Measurements from ENCODE around the gene MYL3.
"Not testable (repeated sequence)": the region's sequence is repeated elsewhere in the genome, so short reads cannot be mapped to it uniquely, and the experiment has no call there.

Gene MYL3

GRCh38 chr3:46849045-46849631 is 14.1 kb downstream of the MYL3 start:
- DNase-seq, result no peak

- no peak for DNase-seq
These were observed 14.8 kb downstream of the MYL3 start for GRCh38 chr3:46848271-46849044.

DNA sequence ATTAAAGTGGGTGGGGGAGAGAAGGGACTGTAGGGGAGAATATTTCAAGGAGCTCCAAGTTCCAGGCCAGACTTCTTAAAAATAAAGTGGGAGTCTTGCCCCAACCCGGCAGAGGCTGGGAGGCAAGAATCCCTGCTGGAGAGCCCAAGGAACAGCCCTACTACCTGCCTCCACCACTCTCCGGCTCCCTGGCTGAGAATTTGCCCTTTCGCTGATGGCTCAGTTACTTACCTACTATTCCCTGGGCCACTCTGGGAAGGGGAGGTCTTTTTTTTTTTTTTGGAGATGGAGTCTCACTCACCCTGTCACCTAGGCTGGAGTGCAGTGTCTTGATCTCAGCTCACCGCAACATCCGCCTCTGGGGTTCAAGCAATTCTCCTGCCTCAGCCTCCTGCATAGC is 15.5 kb downstream of the MYL3 start:
- DNase-seq, result no peak

GRCh38 chr3:46846624-46847542 is 16.4 kb downstream of the MYL3 start:
- DNase-seq, result no peak

DNA sequence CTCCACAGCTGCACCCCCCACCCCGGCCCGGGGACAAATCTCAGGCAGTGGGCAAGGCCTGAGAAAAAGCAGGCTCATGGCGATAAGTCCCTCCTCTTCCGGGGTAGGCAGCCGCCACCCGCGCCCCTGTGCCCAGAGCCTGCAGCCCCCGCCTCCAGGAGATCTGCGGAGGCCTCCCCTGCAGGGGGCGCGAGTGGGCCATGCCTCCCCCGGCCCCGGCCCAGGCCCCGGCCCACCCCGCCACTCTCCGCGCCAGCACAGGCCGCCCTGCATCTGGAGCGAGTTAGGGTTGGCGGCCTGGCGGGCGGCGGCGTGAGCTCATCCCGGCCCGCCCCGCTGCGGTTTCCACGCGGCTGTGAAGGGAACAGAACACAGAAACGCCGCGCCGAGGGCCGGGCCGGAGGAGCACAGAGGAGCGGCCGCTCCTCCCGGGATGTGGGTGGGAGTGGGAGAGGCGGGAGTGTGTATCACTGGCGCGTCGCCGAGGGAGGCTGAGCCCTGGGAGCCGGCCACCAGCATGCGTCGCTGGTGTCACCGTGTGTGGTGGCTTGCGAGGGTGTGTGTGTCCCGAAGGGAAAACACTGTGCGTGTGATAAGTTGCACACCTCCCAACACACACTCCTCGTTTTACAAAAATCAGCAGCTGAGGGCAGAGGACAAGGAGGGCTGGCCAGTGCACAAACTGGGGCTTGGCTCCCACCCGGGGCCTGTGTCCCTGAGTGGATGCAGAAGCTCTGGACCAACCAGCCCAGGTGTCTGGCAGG is 17.2 kb downstream of the MYL3 start:
- DNase-seq, result peak; percentile 64 to 83

DNA sequence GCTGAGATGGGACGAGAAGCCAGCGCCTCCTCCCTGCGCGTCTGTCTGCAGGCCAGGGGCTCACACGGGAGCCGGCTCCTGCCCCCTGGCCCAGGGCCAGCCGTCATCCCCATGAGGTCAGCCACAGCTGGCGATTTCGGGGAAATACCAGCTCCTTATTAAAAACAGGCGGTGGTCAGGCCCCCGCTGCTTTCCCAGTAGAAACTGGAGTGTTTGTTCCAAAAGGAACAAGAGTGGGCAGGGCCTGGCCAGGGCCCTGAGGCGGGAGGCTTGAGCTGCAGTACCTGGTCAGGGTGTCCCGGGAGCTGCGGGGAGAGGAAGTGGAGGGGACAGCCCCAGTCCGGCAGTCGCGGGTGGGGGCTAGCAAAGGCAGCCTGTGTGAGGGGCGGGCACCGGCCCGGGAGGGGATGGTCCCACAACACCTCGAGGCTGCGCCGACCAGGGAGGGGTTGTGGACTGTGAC is 17.8 kb downstream of the MYL3 start:
- DNase-seq, result peak in 1 of 2 experiments; percentile 59

GRCh38 chr3:46844881-46845312 is 18.3 kb downstream of the MYL3 start:
- DNase-seq, result no peak

DNA sequence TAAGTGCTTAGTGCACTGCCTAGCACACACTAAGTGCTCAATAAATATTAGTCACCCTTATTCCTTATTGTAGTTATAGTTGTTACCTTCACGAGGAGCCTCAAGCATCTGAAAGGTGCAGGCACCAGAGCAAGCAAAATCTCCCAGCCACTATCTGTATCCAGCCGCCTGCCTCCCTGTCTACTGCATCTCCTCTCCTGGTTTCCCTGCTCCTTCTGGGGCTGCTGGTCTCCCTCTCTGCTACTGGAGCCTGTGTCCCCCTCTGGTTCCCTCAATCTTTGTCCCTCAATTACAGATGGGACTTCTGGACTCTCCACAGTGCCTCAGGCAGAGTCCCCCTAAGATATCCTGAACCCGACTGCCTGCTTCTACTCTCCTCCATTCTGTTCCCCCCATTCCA is 18.8 kb downstream of the MYL3 start:
- no peak for DNase-seq

DNA sequence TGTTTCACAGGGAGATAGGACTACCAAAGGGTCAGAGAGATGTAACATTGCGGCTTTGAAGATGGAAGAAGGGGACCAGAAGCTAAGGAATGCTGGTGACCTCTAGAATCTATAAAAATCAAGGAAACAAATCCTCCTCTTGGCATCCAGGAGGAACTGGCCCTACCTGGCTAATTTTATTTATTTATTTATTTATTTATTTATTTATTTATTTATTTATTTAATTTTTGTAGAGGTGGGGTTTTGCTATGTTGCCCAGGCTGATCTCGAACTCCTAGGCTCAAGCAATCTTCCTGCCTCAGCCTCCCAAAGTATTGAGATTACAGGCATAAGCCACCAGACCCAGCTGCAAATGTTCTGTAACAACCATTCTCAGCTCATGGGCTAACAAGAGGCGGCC is 19.7 kb downstream of the MYL3 start:
- no peak for DNase-seq

GRCh38 chr3:46840491-46840890 is 22.8 kb downstream of the MYL3 start:
- DNase-seq, result no peak

DNA sequence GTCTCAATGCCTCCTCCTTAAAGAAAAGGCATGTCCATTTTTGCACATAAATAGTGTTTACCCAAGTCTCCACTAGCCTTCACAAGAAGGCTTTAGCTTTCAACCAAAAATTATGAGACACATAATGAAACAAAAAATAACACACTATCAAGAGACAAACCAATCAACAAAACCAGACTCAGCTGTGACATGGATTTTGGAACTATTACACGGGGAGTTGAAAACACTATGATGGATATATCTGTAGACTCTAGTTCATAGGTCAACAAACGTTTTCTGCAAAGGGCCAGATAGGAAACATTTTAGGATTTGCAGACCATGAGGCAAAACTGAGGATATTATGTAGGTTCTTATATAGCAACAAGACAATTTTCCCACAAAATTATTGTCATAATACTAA is 24.9 kb downstream of the MYL3 start:
- DNase-seq, result no peak

DNA sequence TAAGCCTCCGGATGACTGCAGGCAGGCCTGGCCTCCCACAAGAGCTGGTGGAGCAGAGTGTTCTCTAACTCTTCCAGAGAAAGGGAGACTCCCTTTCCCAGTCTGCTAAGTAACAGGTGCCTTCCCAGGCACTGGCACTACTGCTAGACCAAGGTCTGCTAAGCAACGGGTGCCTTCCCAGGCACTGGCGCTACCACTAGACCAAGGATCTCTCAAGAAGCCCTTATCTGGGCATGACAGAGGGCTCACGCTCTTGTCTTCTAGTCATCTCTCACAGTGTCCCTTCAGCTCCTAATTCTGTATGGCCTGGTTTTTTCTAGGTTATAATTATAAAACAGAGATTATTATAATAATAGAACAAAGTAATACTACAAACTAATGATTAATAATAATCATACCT is 27.8 kb downstream of the MYL3 start:
- no peak for DNase-seq

- DNase-seq, result no peak
These were observed 28.2 kb downstream of the MYL3 start for GRCh38 chr3:46835054-46835453.

GRCh38 chr3:46833346-46834300 is 29.6 kb downstream of the MYL3 start:
- DNase-seq, result no peak

DNA sequence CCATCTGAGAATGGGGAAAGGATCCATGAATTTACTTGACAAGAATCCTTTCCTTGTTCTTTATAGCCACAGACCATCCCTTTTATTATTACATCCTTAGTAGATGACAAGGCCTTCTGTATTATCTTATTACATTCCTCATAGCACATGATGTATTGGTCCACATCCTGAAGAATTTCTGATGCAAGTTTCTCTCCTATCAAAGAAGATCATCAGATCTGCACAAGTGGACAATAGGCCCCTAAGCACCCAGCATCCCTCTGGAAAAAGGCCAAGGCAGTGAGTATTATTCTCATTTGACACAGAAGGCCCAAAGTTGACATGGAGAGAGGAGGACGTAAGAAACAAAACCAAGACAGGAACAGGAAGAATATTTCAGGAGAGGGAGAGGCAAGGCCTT is 31.4 kb downstream of the MYL3 start:
- DNase-seq, result no peak

DNA sequence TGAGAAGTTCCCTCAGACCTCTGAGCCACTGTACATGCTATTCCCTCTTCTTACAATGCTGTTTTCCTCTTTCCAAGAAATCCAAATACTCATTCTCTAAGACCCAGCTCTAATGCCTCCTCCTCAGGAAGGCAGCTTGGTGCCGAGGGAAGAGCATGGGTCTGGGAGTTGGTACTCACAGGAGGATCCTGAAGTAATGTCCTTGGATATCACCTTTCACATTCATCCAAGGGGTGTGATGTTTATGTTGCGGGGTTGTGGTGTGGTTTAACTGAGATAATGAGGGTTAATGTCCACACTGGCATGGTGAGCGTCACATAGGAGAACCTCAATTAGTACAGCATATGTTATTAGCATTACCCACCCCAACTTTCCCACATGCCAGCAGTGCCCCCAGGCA is 31.9 kb downstream of the MYL3 start:
- no peak for DNase-seq

DNA sequence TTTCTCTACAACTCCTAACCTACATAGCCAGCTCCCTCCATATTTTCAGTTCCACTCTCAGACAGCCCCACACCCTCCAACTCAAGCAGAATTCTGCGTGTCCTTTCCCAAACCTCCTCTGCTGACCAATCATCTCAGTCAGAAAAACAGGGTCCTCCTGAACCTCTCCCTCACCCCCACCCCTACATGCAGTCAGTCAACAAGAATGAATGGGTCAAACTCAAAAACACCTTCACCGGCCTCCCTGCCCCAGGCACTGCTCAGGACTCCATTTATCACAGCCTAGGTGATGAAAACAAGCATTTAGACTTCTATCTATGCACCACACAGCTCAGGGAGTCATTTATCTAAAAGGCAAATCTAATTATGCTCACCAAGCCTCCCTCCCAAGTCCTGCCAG is 32.4 kb downstream of the MYL3 start:
- no peak for DNase-seq

DNA sequence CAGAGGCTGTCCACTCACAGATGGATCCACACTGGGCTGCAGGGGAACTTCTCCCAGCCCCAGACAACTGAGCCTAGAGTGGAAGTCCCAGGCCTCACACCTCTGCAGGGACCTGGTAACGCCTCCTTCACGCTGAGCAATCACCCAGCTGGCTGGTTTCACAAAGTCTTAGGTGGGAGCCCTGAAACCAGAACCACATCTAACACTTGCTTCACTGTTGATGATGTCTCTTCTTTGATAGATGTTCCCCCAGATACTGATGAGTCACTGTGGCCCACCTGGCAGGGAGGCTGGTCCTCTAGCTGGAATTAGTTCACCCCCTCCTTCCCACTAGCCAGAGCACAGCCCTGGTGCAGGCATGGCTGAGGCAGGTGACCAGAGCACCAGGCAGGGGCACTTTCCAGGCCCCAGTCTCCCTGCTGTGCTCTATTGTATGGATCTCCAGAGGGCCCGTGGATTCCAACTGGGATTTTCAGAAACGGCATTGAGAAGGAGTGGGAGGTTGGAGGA is 33.5 kb downstream of the MYL3 start:
- DNase-seq, result no peak

DNA sequence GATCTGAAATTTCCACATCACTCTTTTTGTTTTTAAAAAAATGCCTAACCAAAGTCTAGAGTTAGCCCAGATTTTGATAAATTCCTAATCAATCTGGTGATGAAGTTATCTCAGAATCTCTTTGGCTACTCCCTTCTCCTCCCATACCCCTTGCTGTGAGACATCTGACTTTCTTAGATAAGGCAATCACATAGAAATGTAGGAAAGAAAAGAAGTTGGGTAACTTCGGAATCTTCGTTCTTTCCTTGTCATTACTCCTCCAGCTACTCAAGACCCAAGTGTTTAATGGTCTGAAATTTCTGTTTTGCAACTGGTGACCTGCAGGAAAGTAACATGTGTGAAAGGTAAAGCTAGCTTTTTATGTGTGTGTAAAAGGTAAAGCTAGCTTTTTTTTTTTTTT is 37.8 kb downstream of the MYL3 start:
- DNase-seq, result no peak

DNA sequence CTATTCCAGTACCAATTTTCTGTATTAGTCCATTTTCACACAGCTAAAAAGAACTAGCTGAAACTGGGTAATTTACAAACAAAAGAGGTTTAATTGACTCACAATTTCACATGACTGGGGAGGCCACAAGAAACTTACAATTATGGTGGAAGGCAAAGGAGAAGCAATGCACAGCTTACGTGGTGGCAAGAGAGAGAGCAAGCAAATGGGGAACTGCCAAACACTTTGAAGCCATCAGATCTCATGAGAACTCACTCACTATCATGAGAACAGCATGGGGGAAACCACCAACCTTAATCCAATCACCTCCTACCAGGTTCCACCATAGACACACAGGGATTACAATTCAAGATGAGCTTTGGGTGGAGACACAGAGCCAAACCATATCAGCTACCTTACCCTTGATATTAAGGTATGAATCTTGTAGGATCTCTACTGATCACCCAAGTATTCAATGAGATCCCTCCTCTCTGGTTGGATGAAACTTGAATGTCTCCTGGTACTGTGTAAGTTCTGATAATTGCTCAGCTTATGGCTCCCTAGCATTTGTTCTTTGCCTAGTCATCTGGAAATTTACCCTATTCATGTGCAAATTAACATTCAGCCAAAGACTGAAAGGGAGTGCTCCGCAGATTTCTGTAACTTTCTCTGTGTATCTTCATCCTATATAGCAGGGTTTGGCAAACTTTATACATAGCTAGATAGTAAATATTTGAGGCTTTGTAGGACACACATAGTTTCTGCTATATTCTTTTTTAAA is 38.9 kb downstream of the MYL3 start:
- DNase-seq, result no peak

- not testable (repeated sequence) for DNase-seq
These were observed 39.9 kb downstream of the MYL3 start for GRCh38 chr3:46823314-46823713.

Measured in NCI-H524 (cell line).